ENCODE data around the gene CUTC. TPM values are rescaled to one million over a fixed set of nuclear protein-coding genes. Genes with fewer than 3 reads are reported as not detected.
A peak's percentile ranks its signal among the peaks of the same experiment; 100 is the strongest.

Gene CUTC
- total RNA-seq, 1 donor from 2014 or later: 10.3 TPM

DNA sequence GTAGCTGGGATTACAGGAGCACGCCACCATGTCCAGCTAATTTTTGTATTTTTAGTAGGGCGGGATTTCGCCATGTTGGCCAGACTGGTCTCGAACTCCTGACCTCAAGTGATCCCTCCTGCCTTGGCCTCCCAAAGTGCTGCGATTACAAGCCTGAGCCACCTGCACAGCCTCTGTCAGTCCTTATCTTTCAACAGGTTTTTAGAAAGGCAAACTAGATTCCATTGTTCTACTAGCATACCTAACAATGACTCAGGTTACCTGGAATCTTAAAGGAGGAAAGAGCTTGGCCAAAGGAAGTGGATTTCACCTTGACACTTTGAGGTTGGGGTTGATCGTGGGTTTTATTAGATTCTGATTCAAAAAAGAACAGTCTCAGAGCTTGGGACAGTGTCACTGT lies 53.6 kb downstream of the CUTC start:
- H3K27ac ChIP-seq (ENCODE audit: low read depth, low read length): no peak overlapping the region
- no peaks in the 10 kb centered on the region for H3K27me3 ChIP-seq (ENCODE audit: insufficient read depth, low read length)
- H3K9me3 ChIP-seq (ENCODE audit: insufficient read depth, low read depth, low read length): no peaks in the 10 kb centered on the region
- H3K27ac Mint-ChIP-seq (ENCODE audit: unreplicated experiment): no peak overlapping the region
- no peak for FAIRE-seq
- peaks cover 9% of the 10 kb centered on the region for H3K4me1 Mint-ChIP-seq (ENCODE audit: low read depth, unreplicated experiment)
- no peak overlapping the region for H3K4me3 Mint-ChIP-seq (ENCODE audit: unreplicated experiment)
- H3K27me3 Mint-ChIP-seq (ENCODE audit: low read depth, unreplicated experiment): no peaks in the 10 kb centered on the region
- no peak overlapping the region for H3K4me3 ChIP-seq (ENCODE audit: insufficient read depth, low read depth, low read length)
- TF ChIP-seq, protein P1, sequence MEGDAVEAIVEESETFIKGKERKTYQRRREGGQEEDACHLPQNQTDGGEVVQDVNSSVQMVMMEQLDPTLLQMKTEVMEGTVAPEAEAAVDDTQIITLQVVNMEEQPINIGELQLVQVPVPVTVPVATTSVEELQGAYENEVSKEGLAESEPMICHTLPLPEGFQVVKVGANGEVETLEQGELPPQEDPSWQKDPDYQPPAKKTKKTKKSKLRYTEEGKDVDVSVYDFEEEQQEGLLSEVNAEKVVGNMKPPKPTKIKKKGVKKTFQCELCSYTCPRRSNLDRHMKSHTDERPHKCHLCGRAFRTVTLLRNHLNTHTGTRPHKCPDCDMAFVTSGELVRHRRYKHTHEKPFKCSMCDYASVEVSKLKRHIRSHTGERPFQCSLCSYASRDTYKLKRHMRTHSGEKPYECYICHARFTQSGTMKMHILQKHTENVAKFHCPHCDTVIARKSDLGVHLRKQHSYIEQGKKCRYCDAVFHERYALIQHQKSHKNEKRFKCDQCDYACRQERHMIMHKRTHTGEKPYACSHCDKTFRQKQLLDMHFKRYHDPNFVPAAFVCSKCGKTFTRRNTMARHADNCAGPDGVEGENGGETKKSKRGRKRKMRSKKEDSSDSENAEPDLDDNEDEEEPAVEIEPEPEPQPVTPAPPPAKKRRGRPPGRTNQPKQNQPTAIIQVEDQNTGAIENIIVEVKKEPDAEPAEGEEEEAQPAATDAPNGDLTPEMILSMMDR (IDR thresholded peaks at IDR 0.05; ENCODE audit: insufficient read depth, low read depth, low read length): no peak
- no peak for TF ChIP-seq EZH2 (IDR thresholded peaks at IDR 0.05; ENCODE audit: insufficient read depth, low read length)
- H3K4me1 ChIP-seq (ENCODE audit: insufficient read depth, low read length): peaks cover 28% of the 10 kb centered on the region
- no peaks in the 10 kb centered on the region for H3K36me3 ChIP-seq (ENCODE audit: insufficient read depth, low read length)
- no peaks in the 10 kb centered on the region for H3K79me2 ChIP-seq (ENCODE audit: insufficient read depth, low read length)
- no peaks in the 10 kb centered on the region for H4K20me1 ChIP-seq (ENCODE audit: insufficient read depth, low read length)
- no peak for DNase-seq (ENCODE audit: low read depth)
- no peak overlapping the region for H2AFZ ChIP-seq (ENCODE audit: low read depth, low read length)
- H3K4me2 ChIP-seq (ENCODE audit: low read length): no peak overlapping the region
- H3K9ac ChIP-seq (ENCODE audit: low read length): no peak overlapping the region
- H3K36me3 Mint-ChIP-seq (ENCODE audit: low read depth, unreplicated experiment): no peaks in the 10 kb centered on the region
- peaks cover 4% of the 10 kb centered on the region for H3K9me3 Mint-ChIP-seq (ENCODE audit: unreplicated experiment)

DNA sequence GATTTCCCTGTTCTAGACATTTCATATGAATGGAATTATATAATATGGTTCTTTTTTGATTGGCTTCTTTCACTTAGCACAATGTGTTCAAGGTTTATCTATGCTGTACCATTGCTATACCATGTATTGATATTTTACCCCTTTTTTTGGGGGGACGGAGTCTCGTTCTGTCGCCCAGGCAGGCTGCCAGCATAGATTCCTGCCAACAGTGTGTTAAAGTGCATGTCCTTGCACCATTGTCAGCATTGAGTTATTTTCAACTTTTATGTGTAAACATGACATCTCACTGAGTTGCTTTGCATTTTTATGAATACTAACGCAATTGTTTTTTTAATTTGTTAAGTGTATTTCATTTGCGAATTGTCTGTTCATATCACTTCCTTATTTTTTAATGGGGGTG lies 55.3 kb downstream of the CUTC start:
- H3K36me3 ChIP-seq (ENCODE audit: insufficient read depth, low read length): no peaks in the 10 kb centered on the region
- H4K20me1 ChIP-seq (ENCODE audit: insufficient read depth, low read length): no peaks in the 10 kb centered on the region
- Mint-ChIP-seq H3K36me3 (ENCODE audit: low read depth, unreplicated experiment) (no peaks in the 10 kb centered on the region), H3K4me3 (ENCODE audit: unreplicated experiment) (no peak overlapping the region), H3K4me1 (ENCODE audit: low read depth, unreplicated experiment) (peaks cover 9% of the 10 kb centered on the region), H3K27ac (ENCODE audit: unreplicated experiment) (no peak overlapping the region), H3K27me3 (ENCODE audit: low read depth, unreplicated experiment) (no peaks in the 10 kb centered on the region), H3K9me3 (ENCODE audit: unreplicated experiment) (peaks cover 4% of the 10 kb centered on the region)
- TF ChIP-seq, protein P1 (IDR thresholded peaks at IDR 0.05; ENCODE audit: insufficient read depth, low read depth, low read length): no peak
- no peaks in the 10 kb centered on the region for H3K79me2 ChIP-seq (ENCODE audit: insufficient read depth, low read length)
- H3K4me3 ChIP-seq (ENCODE audit: insufficient read depth, low read depth, low read length): no peak overlapping the region
- DNase-seq (ENCODE audit: low read depth) (no peak), FAIRE-seq (no peak)
- no peak overlapping the region for H3K9ac ChIP-seq (ENCODE audit: low read length)
- H3K27me3 ChIP-seq (ENCODE audit: insufficient read depth, low read length): no peaks in the 10 kb centered on the region
- peaks cover 28% of the 10 kb centered on the region for H3K4me1 ChIP-seq (ENCODE audit: insufficient read depth, low read length)
- no peaks in the 10 kb centered on the region for H3K9me3 ChIP-seq (ENCODE audit: insufficient read depth, low read depth, low read length)
- no peak overlapping the region for H2AFZ ChIP-seq (ENCODE audit: low read depth, low read length)
- no peak overlapping the region for H3K27ac ChIP-seq (ENCODE audit: low read depth, low read length)
- no peak overlapping the region for H3K4me2 ChIP-seq (ENCODE audit: low read length)

DNA sequence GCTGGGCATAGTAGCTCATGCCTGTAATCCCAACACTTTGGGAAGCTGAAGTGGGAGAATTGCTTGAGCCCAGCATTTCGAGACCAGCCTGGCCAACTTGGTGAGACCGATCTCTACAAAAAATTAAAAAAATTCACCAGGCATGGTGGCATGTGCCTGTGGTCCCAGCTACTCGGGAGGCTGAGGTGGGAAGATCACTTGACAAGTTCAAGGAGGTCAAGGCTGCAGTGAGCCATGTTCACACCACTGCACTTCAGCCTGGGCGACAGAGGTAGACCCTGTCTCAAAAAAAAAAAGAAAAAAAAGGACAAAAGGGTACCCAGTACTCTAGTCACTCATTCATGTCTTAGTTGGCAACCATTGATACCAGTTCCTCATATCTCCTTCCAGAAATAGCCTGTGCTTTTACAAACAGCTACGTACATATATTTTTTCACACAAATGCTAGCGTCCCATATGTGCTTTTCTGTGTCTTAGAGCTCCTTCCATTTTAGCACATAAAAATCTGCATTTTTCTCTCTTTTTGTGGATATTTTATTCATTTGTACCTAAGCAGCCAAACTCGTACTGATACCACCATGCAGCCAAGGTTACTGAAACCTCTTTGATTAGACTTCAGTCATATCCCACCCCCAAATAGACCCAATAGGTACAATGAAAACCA lies 55.9 kb downstream of the CUTC start:
- Histone ChIP-seq H3K4me2 (ENCODE audit: low read length) (peak overlapping the region; percentile 23), H3K4me3 (ENCODE audit: insufficient read depth, low read depth, low read length) (no peak overlapping the region), H2AFZ (ENCODE audit: low read depth, low read length) (no peak overlapping the region), H3K27ac (ENCODE audit: low read depth, low read length) (no peak overlapping the region), H3K9me3 (ENCODE audit: insufficient read depth, low read depth, low read length) (no peaks in the 10 kb centered on the region), H3K36me3 (ENCODE audit: insufficient read depth, low read length) (no peaks in the 10 kb centered on the region), H3K27me3 (ENCODE audit: insufficient read depth, low read length) (no peaks in the 10 kb centered on the region), H3K9ac (ENCODE audit: low read length) (no peak overlapping the region), H3K4me1 (ENCODE audit: insufficient read depth, low read length) (peaks cover 28% of the 10 kb centered on the region), H4K20me1 (ENCODE audit: insufficient read depth, low read length) (no peaks in the 10 kb centered on the region), H3K79me2 (ENCODE audit: insufficient read depth, low read length) (no peaks in the 10 kb centered on the region)
- Mint-ChIP-seq H3K36me3 (ENCODE audit: low read depth, unreplicated experiment) (no peaks in the 10 kb centered on the region), H3K27ac (ENCODE audit: unreplicated experiment) (no peak overlapping the region), H3K9me3 (ENCODE audit: unreplicated experiment) (peaks cover 4% of the 10 kb centered on the region), H3K27me3 (ENCODE audit: low read depth, unreplicated experiment) (no peaks in the 10 kb centered on the region), H3K4me1 (ENCODE audit: low read depth, unreplicated experiment) (peaks cover 9% of the 10 kb centered on the region), H3K4me3 (ENCODE audit: unreplicated experiment) (no peak overlapping the region)
- DNase-seq (ENCODE audit: low read depth) (no peak), FAIRE-seq (no peak)
- TF ChIP-seq, protein P1 (IDR thresholded peaks at IDR 0.05; ENCODE audit: insufficient read depth, low read depth, low read length): no peak
- TF ChIP-seq EZH2 (IDR thresholded peaks at IDR 0.05; ENCODE audit: insufficient read depth, low read length): no peak

Data from astrocyte (in vitro differentiated cells and primary cell).